ENCODE measurements around the gene CNTNAP2.

CNTNAP2 gene

DNA sequence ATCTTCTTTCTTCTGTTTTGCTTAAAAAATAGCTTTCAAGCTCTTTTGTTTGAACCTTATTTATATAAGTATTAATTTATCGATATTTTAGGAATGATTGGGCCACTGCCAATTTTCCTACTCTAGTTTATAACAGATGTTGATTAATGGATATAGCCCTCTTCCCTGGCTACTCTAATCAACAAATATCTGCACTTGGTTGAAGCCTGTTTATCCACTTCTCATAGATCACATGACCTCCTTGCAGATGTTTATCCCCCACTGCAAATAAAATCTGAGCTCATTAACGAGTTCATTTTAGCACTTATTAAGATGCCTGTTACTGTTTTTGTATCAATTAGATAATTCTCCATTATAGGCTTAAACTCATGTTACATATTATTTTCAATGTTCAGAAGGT is 715.3 kb downstream of the CNTNAP2 start:
- WGBS, 2 experiments (ENCODE audit: insufficient coverage in 2 of 2), result no CpG with 5 or more reads among the region's 2 CpGs
- Histone ChIP-seq H3K36me3 (ENCODE audit: control insufficient read depth, insufficient read depth, low read length) (no peaks in the 10 kb centered on the region), H3K4me3 (ENCODE audit: extremely low read depth, insufficient read depth, low read length, poor library complexity, severe bottlenecking) (no peak overlapping the region), H3K4me1 (ENCODE audit: control insufficient read depth, insufficient read depth, low read length, poor library complexity, severe bottlenecking) (no peaks in the 10 kb centered on the region), H3K27ac (ENCODE audit: low read depth, low read length, severe bottlenecking) (no peak overlapping the region), H3K9me3 (ENCODE audit: control insufficient read depth, low read length) (no peaks in the 10 kb centered on the region)

GRCh38 chr7:146844405-146844804 is 727.8 kb downstream of the CNTNAP2 start:
- no peak overlapping the region for H3K4me3 ChIP-seq (ENCODE audit: extremely low read depth, insufficient read depth, low read length, poor library complexity, severe bottlenecking)
- H3K36me3 ChIP-seq (ENCODE audit: control insufficient read depth, insufficient read depth, low read length), result no peaks in the 10 kb centered on the region
- no peaks in the 10 kb centered on the region for H3K4me1 ChIP-seq (ENCODE audit: control insufficient read depth, insufficient read depth, low read length, poor library complexity, severe bottlenecking)
- no peaks in the 10 kb centered on the region for H3K9me3 ChIP-seq (ENCODE audit: control insufficient read depth, low read length)
- 100% methylated on average over 1 of the region's 2 CpGs; no CpG with 5 or more reads in 1 of the 2 experiments for WGBS, 2 experiments (ENCODE audit: insufficient coverage in 2 of 2)
- no peak overlapping the region for H3K27ac ChIP-seq (ENCODE audit: low read depth, low read length, severe bottlenecking)

DNA sequence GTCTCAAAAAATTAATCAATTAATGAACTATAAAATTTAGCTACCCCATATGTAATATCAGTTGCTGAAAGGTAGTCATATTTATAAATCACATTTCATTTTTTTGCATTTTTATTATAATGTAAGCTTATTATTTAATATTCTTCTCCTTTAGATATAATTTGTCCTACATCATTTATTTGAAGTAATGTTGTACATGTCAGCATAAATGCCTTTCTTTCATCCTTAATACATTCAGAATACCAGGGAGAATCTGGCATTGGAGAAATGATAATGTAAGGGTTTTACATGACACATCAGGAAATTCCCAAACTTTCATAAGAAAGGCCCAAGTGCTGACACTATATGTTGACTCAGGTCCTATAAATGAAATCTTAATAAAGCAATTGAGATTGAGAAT is 742.1 kb downstream of the CNTNAP2 start:
- Histone ChIP-seq H3K27ac (ENCODE audit: low read depth, low read length, severe bottlenecking) (no peak overlapping the region), H3K9me3 (ENCODE audit: control insufficient read depth, low read length) (no peaks in the 10 kb centered on the region), H3K36me3 (ENCODE audit: control insufficient read depth, insufficient read depth, low read length) (no peaks in the 10 kb centered on the region), H3K4me3 (ENCODE audit: extremely low read depth, insufficient read depth, low read length, poor library complexity, severe bottlenecking) (no peak overlapping the region), H3K4me1 (ENCODE audit: control insufficient read depth, insufficient read depth, low read length, poor library complexity, severe bottlenecking) (no peaks in the 10 kb centered on the region)

DNA sequence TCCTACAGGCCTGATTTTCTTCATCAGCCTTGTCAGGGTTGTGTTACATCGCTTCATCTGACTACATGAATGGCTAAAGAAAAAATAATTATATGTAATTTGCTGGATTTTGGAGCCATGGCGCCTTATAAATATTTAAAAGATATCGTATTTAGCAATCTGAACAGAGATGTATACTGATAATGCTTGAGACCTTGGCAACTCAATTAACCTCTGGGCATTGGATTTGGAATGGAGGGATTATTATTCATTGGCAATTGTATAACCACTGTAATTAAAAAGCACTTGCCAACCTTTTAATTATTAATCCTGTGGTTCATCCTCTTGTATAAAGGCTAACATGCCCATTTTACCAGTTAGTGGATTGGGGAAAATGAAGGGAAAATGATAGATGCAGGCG is 745.1 kb downstream of the CNTNAP2 start:
- 80 to 100% methylated on average over 2 of the region's 4 CpGs for WGBS, 2 experiments (ENCODE audit: insufficient coverage in 2 of 2)

GRCh38 chr7:146862415-146862814 is 745.8 kb downstream of the CNTNAP2 start:
- no peaks in the 10 kb centered on the region for H3K9me3 ChIP-seq (ENCODE audit: control insufficient read depth, low read length)
- H3K36me3 ChIP-seq (ENCODE audit: control insufficient read depth, insufficient read depth, low read length), result no peaks in the 10 kb centered on the region
- 100% methylated on average over 1 of the region's 2 CpGs; no CpG with 5 or more reads in 1 of the 2 experiments for WGBS, 2 experiments (ENCODE audit: insufficient coverage in 2 of 2)
- H3K27ac ChIP-seq (ENCODE audit: low read depth, low read length, severe bottlenecking), result no peak overlapping the region
- no peak overlapping the region for H3K4me3 ChIP-seq (ENCODE audit: extremely low read depth, insufficient read depth, low read length, poor library complexity, severe bottlenecking)
- no peaks in the 10 kb centered on the region for H3K4me1 ChIP-seq (ENCODE audit: control insufficient read depth, insufficient read depth, low read length, poor library complexity, severe bottlenecking)

More for the DNA sequence above, 745.1 kb downstream of the CNTNAP2 start:
- Histone ChIP-seq H3K9me3 (ENCODE audit: control insufficient read depth, low read length) (no peaks in the 10 kb centered on the region), H3K4me1 (ENCODE audit: control insufficient read depth, insufficient read depth, low read length, poor library complexity, severe bottlenecking) (no peaks in the 10 kb centered on the region), H3K36me3 (ENCODE audit: control insufficient read depth, insufficient read depth, low read length) (no peaks in the 10 kb centered on the region), H3K4me3 (ENCODE audit: extremely low read depth, insufficient read depth, low read length, poor library complexity, severe bottlenecking) (no peak overlapping the region), H3K27ac (ENCODE audit: low read depth, low read length, severe bottlenecking) (no peak overlapping the region)

GRCh38 chr7:146864644-146865043 is 748.0 kb downstream of the CNTNAP2 start:
- H3K4me3 ChIP-seq (ENCODE audit: extremely low read depth, insufficient read depth, low read length, poor library complexity, severe bottlenecking), result no peak overlapping the region
- no peaks in the 10 kb centered on the region for H3K4me1 ChIP-seq (ENCODE audit: control insufficient read depth, insufficient read depth, low read length, poor library complexity, severe bottlenecking)
- no peaks in the 10 kb centered on the region for H3K36me3 ChIP-seq (ENCODE audit: control insufficient read depth, insufficient read depth, low read length)
- no peak overlapping the region for H3K27ac ChIP-seq (ENCODE audit: low read depth, low read length, severe bottlenecking)
- no peaks in the 10 kb centered on the region for H3K9me3 ChIP-seq (ENCODE audit: control insufficient read depth, low read length)
- no CpG with 5 or more reads among the region's 2 CpGs for WGBS, 2 experiments (ENCODE audit: insufficient coverage in 2 of 2)

GRCh38 chr7:146865696-146866095 is 749.1 kb downstream of the CNTNAP2 start:
- Histone ChIP-seq H3K4me3 (ENCODE audit: extremely low read depth, insufficient read depth, low read length, poor library complexity, severe bottlenecking) (no peak overlapping the region), H3K36me3 (ENCODE audit: control insufficient read depth, insufficient read depth, low read length) (no peaks in the 10 kb centered on the region), H3K4me1 (ENCODE audit: control insufficient read depth, insufficient read depth, low read length, poor library complexity, severe bottlenecking) (no peaks in the 10 kb centered on the region), H3K9me3 (ENCODE audit: control insufficient read depth, low read length) (no peaks in the 10 kb centered on the region), H3K27ac (ENCODE audit: low read depth, low read length, severe bottlenecking) (no peak overlapping the region)
- 80 to 88% methylated on average over 2 of the region's 2 CpGs for WGBS, 2 experiments (ENCODE audit: insufficient coverage in 2 of 2)

- Histone ChIP-seq H3K27ac (ENCODE audit: low read depth, low read length, severe bottlenecking) (no peak overlapping the region), H3K4me1 (ENCODE audit: control insufficient read depth, insufficient read depth, low read length, poor library complexity, severe bottlenecking) (no peaks in the 10 kb centered on the region), H3K9me3 (ENCODE audit: control insufficient read depth, low read length) (no peaks in the 10 kb centered on the region), H3K36me3 (ENCODE audit: control insufficient read depth, insufficient read depth, low read length) (no peaks in the 10 kb centered on the region), H3K4me3 (ENCODE audit: extremely low read depth, insufficient read depth, low read length, poor library complexity, severe bottlenecking) (no peak overlapping the region)
- 83% methylated on average over 1 of the region's 4 CpGs; no CpG with 5 or more reads in 1 of the 2 experiments for WGBS, 2 experiments (ENCODE audit: insufficient coverage in 2 of 2)
Observed at GRCh38 chr7:146874722-146875121, 758.1 kb downstream of the CNTNAP2 start.

DNA sequence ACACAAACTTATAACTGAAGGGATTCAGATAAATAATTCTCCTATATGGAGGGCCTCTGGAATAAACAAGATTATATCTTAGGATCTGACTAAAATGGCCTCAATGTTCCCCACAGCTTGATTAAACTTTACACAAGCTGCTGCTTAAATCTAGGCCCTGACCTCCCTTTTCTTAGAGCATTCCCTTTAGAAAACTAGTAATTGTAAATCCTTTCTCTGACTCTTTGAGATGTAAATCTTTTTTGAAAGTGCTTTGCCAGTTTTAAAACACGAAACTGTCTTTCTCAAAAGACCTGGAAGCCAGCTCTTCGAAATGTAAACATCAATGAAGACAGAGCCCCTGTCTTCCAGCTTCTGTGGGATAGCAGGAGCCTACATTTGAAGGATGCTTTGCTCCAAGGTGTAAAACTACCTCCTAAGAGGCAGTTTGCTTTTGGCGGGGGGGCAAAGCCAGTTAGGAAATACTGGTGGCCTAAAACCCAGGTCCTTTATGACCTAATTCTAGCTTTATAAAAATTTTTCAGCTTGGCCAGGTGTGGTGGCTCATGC is 758.7 kb downstream of the CNTNAP2 start:
- no peaks in the 10 kb centered on the region for H3K4me1 ChIP-seq (ENCODE audit: control insufficient read depth, insufficient read depth, low read length, poor library complexity, severe bottlenecking)
- H3K4me3 ChIP-seq (ENCODE audit: extremely low read depth, insufficient read depth, low read length, poor library complexity, severe bottlenecking), result no peak overlapping the region
- 64% methylated on average over 3 of the region's 3 CpGs; no CpG with 5 or more reads in 1 of the 2 experiments for WGBS, 2 experiments (ENCODE audit: insufficient coverage in 2 of 2)
- H3K36me3 ChIP-seq (ENCODE audit: control insufficient read depth, insufficient read depth, low read length), result no peaks in the 10 kb centered on the region
- no peaks in the 10 kb centered on the region for H3K9me3 ChIP-seq (ENCODE audit: control insufficient read depth, low read length)
- no peak overlapping the region for H3K27ac ChIP-seq (ENCODE audit: low read depth, low read length, severe bottlenecking)

GRCh38 chr7:146875981-146876380 is 759.4 kb downstream of the CNTNAP2 start:
- Histone ChIP-seq H3K4me1 (ENCODE audit: control insufficient read depth, insufficient read depth, low read length, poor library complexity, severe bottlenecking) (no peaks in the 10 kb centered on the region), H3K9me3 (ENCODE audit: control insufficient read depth, low read length) (no peaks in the 10 kb centered on the region), H3K27ac (ENCODE audit: low read depth, low read length, severe bottlenecking) (no peak overlapping the region), H3K36me3 (ENCODE audit: control insufficient read depth, insufficient read depth, low read length) (no peaks in the 10 kb centered on the region), H3K4me3 (ENCODE audit: extremely low read depth, insufficient read depth, low read length, poor library complexity, severe bottlenecking) (no peak overlapping the region)
- 100% methylated on average over 1 of the region's 2 CpGs; no CpG with 5 or more reads in 1 of the 2 experiments for WGBS, 2 experiments (ENCODE audit: insufficient coverage in 2 of 2)

GRCh38 chr7:146876411-146876810 is 759.8 kb downstream of the CNTNAP2 start:
- Histone ChIP-seq H3K4me3 (ENCODE audit: extremely low read depth, insufficient read depth, low read length, poor library complexity, severe bottlenecking) (no peak overlapping the region), H3K27ac (ENCODE audit: low read depth, low read length, severe bottlenecking) (no peak overlapping the region), H3K4me1 (ENCODE audit: control insufficient read depth, insufficient read depth, low read length, poor library complexity, severe bottlenecking) (no peaks in the 10 kb centered on the region), H3K9me3 (ENCODE audit: control insufficient read depth, low read length) (no peaks in the 10 kb centered on the region), H3K36me3 (ENCODE audit: control insufficient read depth, insufficient read depth, low read length) (no peaks in the 10 kb centered on the region)
- 100% methylated on average over 1 of the region's 3 CpGs for WGBS, 2 experiments (ENCODE audit: insufficient coverage in 2 of 2)
